Measurements from ENCODE around the gene CTBP2.

The CTBP2 gene

GRCh38 chr10:125009661-125010161 is 150.7 kb downstream of the CTBP2 start:
- DNase-seq (ENCODE audit: low spot score): no peak

- no peak for DNase-seq (ENCODE audit: low spot score)
Measured at GRCh38 chr10:125008689-125009638, 151.4 kb downstream of the CTBP2 start.

- no peak for DNase-seq (ENCODE audit: low spot score)
Measured at GRCh38 chr10:125007436-125007835, 152.9 kb downstream of the CTBP2 start.

- DNase-seq (ENCODE audit: low spot score): peak; percentile 96
Measured at GRCh38 chr10:125006921-125007426, 153.4 kb downstream of the CTBP2 start.

GRCh38 chr10:125006188-125006680 is 154.1 kb downstream of the CTBP2 start:
- DNase-seq (ENCODE audit: low spot score): no peak

- no peak for DNase-seq (ENCODE audit: low spot score)
Measured at GRCh38 chr10:125005312-125006187, 154.8 kb downstream of the CTBP2 start.

- DNase-seq (ENCODE audit: low spot score): no peak
Measured at GRCh38 chr10:125004571-125005311, 155.6 kb downstream of the CTBP2 start.

- no peak for DNase-seq (ENCODE audit: low spot score)
Measured at GRCh38 chr10:125003901-125004467, 156.4 kb downstream of the CTBP2 start.

GRCh38 chr10:125003146-125003900 is 157.0 kb downstream of the CTBP2 start:
- no peak for DNase-seq (ENCODE audit: low spot score)

GRCh38 chr10:125002423-125003145 is 157.8 kb downstream of the CTBP2 start:
- DNase-seq (ENCODE audit: low spot score): no peak

GRCh38 chr10:125002047-125002422 is 158.3 kb downstream of the CTBP2 start:
- DNase-seq (ENCODE audit: low spot score): no peak

GRCh38 chr10:125001313-125002046 is 158.9 kb downstream of the CTBP2 start:
- DNase-seq (ENCODE audit: low spot score): no peak

- no peak for DNase-seq (ENCODE audit: low spot score)
Measured at GRCh38 chr10:125000366-125001312, 159.7 kb downstream of the CTBP2 start.

- peak; percentile 90 for DNase-seq (ENCODE audit: low spot score)
Measured at GRCh38 chr10:124999433-125000365, 160.7 kb downstream of the CTBP2 start.

- no peak for DNase-seq (ENCODE audit: low spot score)
Measured at GRCh38 chr10:124998624-124999291, 161.6 kb downstream of the CTBP2 start.

All from AG20443 (cell line).